GM21529 (cell line): ENCODE data around the gene TENT5C.

Experiments used
- ATAC-seq: cut with Tn5 transposase; IDR thresholded peaks from one replicate; pipeline ENCODE4 v1.9.1; 2021; ENCODE audit not compliant: unreplicated experiment

Gene TENT5C

DNA sequence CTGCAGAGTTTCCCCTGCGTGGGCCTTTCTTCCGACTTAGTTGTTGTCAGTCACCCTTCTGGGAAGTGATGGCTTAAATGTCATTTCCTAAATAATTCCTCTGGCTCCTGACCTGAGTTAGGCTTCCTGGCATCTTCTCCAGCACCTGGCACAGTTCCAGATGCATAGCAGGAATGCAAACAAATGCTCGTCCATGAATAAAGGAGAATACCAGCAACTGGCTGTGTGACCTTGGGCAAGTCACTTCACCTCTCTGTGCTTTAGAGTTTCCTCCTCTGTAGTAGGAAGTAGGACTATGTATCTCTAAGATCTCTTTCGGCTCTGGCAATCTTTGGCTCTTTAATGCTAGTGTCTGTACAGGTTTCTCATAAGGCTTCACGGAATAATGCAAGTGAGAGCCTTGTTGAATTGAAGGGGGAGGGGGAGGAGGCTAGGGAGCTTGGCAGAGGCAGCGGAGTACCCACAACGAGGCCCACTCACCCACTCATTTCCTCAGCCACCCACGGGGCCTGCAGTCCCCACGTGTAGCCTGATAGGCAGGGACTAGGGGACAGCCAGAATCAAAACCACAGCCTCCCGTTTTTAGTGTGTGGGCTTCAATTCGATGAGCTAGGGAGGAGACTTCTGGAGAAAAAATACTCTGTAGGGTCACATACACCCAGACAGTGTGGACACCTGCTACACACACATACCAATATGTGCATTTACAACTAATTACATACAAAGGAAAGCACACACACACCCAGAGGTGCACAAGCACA lies 48.1 kb downstream of the TENT5C start:
- ATAC-seq: no peak

GRCh38 chr1:117654493-117655219 lies 48.8 kb downstream of the TENT5C start:
- peak; percentile 76 for ATAC-seq

- no peak for ATAC-seq
Measured at GRCh38 chr1:117655220-117655577, 49.4 kb downstream of the TENT5C start.

- ATAC-seq: peak; percentile 45
Measured at GRCh38 chr1:117656202-117656641, 50.4 kb downstream of the TENT5C start.

DNA sequence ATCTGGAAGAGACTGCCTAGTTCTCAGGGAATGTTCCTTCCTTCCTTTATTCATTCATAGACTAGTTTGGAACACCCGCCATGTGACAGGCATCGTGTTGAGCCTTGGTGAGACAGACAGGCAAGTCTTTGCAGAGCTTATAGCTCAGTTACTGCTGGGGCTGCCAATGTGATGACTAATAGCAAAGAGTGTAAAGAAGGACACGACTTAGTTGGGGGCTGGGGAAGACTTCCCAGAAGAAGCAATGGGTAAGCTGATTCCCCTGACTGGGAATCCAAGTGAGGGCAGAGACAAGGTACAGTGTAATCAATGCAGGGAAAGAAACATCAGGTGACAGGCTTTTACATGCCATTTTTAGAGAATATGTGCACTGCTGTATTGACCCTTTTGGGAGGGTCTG lies 51.2 kb downstream of the TENT5C start:
- ATAC-seq: no peak

DNA sequence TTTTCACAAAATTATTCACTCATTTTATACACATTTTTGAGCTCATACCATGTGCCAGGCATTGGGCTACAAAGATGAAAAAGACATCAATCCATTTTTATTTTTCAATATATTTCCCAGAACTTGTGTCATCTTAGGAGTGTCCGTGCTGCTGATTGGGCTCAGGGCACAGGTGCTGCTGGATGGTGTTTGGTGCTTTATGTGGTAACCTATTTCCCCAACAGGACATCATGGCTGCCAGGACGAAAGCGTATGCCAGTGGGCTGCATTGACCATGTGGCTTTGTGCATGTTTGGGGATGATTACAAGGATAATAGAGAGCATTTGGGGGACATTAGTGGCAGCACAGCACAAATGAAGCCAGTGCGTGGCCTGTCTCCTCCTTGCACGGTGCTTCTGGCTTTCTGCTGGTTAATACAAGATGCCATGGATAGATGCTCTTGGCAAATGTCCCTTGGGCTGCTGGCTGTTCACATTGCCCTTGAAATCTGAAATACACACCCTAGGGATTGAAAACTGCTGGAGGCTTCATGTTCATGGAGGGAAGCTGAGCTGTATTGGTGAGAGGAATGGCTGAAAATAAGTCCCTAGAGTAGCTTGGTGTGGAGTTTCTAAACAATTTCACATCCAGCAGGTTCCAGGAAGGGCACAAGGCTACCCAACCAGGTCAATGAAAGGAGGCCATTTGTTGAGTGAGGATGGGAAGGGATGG lies 52.3 kb downstream of the TENT5C start:
- no peak for ATAC-seq

DNA sequence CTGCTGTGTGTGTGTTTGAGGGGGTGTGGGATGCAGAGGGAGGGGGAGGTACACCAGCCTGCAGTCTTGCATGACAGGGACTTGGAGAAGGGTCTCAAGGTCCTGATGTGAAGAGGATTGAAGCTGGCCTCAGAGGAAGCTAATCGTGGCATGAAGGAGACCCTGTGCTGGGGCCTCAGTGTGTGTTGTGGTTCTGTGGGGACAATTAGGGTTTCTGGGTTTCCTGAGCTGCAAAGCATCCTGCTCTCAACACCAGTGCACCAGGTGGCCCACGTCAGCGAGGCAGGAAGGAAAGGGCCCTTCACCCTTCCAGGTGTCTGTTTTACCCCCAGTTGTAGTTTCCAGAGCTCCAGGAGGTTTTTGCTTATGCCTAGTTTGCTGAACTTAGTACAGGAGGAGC lies 52.8 kb downstream of the TENT5C start:
- peak; percentile 35 for ATAC-seq

GRCh38 chr1:117659550-117660270 lies 53.9 kb downstream of the TENT5C start:
- no peak for ATAC-seq

DNA sequence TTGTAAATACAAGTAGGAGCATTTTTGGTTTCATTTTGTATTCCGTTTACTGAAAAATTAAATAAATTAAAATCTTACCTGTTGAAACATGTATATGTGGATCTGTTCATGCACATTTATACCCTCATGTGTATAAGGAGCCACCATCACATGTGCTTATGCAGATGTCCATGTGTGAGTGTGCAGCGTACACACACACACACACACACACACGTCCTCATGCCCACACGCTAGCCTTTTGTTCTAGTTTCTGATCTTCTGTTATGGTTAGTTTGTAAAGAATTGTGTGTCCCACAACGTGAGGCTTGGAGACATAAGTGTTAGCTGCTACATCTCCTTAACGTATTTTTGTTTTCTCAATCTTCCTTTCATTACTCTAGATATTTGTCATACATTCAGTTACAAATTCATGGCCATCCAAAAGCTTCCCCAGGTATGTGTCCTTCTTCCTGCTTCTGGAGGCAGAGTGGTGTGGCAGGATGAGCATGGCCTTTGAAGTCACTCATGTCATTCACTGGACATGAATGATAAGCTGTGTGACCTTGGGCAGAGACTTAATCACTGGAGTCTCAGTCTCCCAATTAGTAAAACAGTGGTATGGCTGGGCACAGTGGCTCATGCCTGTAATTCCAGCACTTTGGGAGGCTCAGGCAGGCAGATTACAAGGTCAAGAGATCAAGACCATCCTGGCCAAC lies 54.6 kb downstream of the TENT5C start:
- no peak for ATAC-seq

GRCh38 chr1:117661027-117661426 lies 55.2 kb downstream of the TENT5C start:
- no peak for ATAC-seq

DNA sequence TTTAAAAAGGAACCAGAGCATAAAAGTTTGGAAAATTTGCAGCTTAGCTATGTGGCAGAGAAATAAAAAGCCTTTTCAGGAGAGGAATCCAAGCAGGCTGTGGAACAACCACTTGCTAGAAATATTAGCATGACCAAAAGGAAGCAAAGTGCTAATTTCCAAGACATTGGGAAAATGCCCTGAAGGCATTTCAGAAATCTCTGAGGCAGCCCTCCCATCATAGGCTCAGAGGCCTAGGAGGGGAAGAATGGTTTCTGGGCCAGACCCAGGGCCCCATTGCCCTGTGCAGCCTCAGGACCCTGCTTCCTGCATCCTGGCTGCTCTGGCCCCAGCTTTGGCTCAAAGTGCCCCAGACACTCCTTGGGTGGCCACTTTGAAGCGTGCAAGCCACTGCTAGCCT lies 56.8 kb downstream of the TENT5C start:
- ATAC-seq: no peak

DNA sequence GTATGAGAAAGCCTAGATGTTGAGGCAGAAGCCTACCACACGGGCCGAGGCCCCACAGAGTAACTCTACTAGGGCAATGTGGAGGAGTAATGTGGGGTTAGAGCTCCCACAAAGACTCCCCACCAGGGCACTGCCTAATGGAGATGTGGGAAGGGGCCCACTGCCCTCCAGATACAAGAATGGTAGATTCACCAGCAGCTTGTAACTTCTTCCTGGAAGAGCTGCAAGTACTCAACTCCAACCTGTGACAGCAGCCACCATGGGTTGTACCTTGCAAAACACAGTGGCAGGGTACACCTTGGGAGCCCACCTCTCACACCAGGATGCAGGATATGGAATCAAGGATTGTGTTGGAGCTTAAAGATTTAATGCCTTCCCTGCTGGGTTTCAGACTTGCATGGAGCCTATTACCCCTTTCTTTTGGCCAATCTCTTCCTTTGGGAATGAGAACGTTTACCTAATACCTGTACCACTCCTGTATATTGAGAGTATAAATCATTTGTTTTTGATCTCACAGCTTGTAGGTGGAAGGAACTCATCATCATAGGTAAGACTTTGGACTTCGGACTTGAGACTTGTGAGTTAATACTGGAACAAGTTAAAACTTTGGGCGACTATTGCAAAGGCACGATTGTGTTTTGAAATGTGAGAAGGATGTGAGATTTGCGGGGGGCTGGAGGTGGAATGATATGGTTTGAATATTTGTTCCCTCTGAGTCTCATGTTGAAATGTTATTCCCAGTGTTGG lies 57.5 kb downstream of the TENT5C start:
- no peak for ATAC-seq

DNA sequence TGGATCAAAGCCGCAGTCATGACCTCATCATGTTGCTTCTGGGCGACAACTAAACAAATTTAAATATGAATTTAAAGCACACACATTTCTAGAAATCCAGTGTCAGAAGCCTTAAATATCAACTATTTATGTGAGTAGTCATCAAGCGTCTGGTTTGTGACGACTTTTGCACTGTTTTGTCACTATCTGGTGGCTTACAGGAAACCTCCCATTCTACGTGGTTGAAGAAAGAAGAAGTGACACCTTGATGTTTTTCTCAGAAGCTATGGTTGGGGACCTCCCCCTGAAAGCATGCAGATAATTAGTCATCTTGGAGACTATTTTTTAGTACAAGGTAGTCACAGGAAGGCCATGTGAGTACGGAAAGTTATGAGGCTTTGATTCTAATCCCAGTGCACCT lies 58.5 kb downstream of the TENT5C start:
- peak; percentile 94 for ATAC-seq

- ATAC-seq: no peak
Measured at GRCh38 chr1:117665556-117666270, 59.9 kb downstream of the TENT5C start.

- no peak for ATAC-seq
Measured at GRCh38 chr1:117669572-117669971, 63.7 kb downstream of the TENT5C start.

DNA sequence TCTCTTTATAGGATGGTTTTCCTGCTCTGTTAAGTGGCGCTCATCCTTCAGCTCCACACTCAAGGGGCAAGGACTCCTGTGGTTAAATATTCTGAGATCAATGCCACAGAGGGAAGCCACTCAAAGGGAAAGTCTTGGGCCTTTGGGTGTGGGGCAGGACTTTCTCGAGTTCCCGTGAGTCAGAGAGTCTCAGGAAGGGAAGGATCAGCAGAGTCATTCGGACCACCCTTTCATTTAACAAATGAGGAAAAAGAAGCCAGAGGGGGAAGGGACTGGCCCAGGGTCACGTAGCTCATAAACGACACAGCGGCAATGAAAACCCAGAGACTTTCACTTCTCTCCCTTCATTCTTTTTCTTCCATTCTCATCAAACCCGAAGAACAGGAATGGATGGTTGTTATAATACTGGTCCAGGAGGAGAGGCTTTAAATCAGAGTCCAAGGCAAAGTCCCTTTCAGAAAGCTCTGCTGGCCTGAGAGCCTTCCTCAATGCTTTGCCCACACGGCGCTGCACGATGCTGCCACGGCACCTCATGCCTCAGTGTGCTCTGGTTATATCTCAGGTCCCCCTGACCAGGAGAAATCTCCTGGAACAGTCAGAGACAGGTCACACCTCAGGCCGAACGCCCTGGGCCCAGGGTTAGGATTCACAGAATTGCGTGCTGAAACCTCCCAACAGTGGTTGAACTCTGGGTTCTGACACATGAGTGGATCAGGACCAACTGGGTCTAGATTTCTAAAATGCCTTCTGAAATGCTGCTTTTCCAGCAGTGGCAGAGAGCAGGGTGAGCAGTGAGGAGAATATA lies 65.3 kb downstream of the TENT5C start:
- ATAC-seq: no peak

DNA sequence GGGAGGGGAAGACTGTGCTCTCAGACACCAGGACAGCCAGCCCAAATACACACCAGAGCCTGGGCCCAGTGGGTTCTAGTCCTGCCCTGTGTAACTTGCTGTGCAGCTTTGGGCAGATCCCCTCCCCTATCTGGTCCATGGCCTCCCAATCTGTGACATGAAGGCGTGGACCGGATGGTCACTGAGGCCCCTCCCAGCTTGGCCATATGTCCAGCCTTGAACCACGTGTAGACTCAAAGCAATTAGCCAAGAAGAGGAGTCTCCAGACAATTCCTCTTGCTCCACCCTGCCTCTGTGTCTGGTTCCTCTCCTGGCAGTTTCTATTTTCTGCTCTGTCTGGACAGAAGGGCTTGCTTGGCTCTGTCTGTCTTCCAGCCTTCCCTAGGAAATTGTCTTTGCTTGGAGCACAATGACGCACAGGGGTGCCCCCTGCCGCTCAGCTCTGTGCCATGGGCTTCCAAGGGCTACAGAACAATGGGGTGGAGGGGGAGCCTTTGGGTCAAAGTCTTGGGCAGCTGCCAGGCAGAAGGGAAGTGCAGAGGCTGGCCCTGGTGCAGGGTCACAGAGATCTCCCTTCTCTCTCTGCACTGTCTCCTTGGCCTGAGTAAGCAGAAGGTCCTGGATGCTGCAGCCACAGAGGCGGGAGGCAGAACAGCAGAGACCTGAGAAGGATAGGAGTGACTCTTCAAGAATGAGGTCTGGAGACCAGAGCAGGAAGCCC lies 66.1 kb downstream of the TENT5C start:
- no peak for ATAC-seq

DNA sequence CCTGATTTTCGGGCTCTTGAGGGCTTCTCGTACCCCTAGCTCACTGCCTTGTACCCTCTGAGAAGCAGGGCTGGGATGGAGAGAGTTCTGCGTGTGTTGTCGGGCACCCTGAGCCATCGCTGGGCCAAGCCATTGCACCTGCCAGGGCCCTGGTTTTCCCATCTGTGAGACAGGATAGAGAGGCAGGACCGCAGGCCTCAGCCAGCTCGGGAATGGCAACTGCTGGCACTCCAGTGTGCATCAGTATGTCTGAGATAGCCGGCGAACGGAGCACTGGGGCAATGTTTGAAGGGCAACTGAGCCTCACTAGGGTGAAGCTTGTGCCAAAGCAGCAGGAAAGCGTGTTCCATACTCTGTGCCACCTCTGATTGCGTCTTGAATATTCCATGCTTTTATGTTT lies 66.9 kb downstream of the TENT5C start:
- no peak for ATAC-seq
